ENCODE results near the gene LIF. TPM values are rescaled to one million over a fixed set of nuclear protein-coding genes. Genes with fewer than 3 reads are reported as not detected.
A peak's percentile ranks its signal among the peaks of the same experiment; 100 is the strongest.

LIF gene
- total and polyA plus RNA-seq, 2 experiments from 2014 or later = 1.4 to 1.9 TPM

GRCh38 chr22:30267382-30268302 is 21.1 kb upstream of the LIF start:
- Histone ChIP-seq H3K4me1 (ENCODE audit: insufficient read depth) (peaks cover 4% of the 10 kb centered on the region; the same call in 1 of the 2 replicates), H3K27ac (no peak overlapping the region), H3K9me3 (ENCODE audit: low read depth) (no peaks in the 10 kb centered on the region), H3F3A (ENCODE audit: insufficient read depth) (no peaks in the 10 kb centered on the region), H3K36me3 (ENCODE audit: low read depth) (no peaks in the 10 kb centered on the region), H3K9ac (no peak overlapping the region), H2AFZ (no peak overlapping the region), H4K20me1 (ENCODE audit: insufficient read depth) (no peaks in the 10 kb centered on the region), H3K4me3 (no peak overlapping the region), H3K79me2 (ENCODE audit: insufficient read depth) (no peaks in the 10 kb centered on the region), H3K27me3 (replicated peaks; ENCODE audit: insufficient read depth) (no peaks in the 10 kb centered on the region), H3K4me2 (ENCODE audit: unreplicated experiment) (no peak overlapping the region), H3K9me2 (ENCODE audit: insufficient read depth) (no peaks in the 10 kb centered on the region)
- in situ Hi-C loops (cut with MboI) = no loop called here
- 90% methylated on average over 9 to 14 of the region's 14 CpGs for WGBS, 2 experiments (ENCODE audit: low coverage in 1 of 2, low lambda C conversion rate in 2 of 2, missing lambda C conversion rate in 2 of 2)
- no peak for TF ChIP-seq EZH2phosphoT487 (IDR thresholded peaks at IDR 0.05; ENCODE audit: insufficient read depth, low read depth)
- TF ChIP-seq EZH2 (IDR thresholded peaks at IDR 0.05; ENCODE audit: insufficient read depth, poor library complexity, severe bottlenecking) = no peak
- no peak for DNase-seq

- Histone ChIP-seq H3K4me1 (ENCODE audit: insufficient read depth) (peaks cover 4% of the 10 kb centered on the region; the same call in 1 of the 2 replicates), H3K9ac (no peak within 1 kb of the TSS), H4K20me1 (ENCODE audit: insufficient read depth) (no peaks in the 10 kb centered on the region), H3K27ac (no peak within 1 kb of the TSS), H3F3A (ENCODE audit: insufficient read depth) (no peaks in the 10 kb centered on the region), H3K9me2 (ENCODE audit: insufficient read depth) (no peaks in the 10 kb centered on the region), H3K9me3 (ENCODE audit: low read depth) (no peaks in the 10 kb centered on the region), H3K4me2 (ENCODE audit: unreplicated experiment) (no peak within 1 kb of the TSS), H3K36me3 (ENCODE audit: low read depth) (no peaks in the 10 kb centered on the region), H3K79me2 (ENCODE audit: insufficient read depth) (no peaks in the 10 kb centered on the region), H3K4me3 (no peak within 1 kb of the TSS), H2AFZ (no peak within 1 kb of the TSS), H3K27me3 (replicated peaks; ENCODE audit: insufficient read depth) (no peaks in the 10 kb centered on the region)
- WGBS, 2 experiments (ENCODE audit: low coverage in 1 of 2, low lambda C conversion rate in 2 of 2, missing lambda C conversion rate in 2 of 2) = 73 to 82% methylated on average over 24 to 35 of the region's 35 CpGs
- no peak for TF ChIP-seq EZH2phosphoT487 (IDR thresholded peaks at IDR 0.05; ENCODE audit: insufficient read depth, low read depth)
- TF ChIP-seq EZH2 (IDR thresholded peaks at IDR 0.05; ENCODE audit: insufficient read depth, poor library complexity, severe bottlenecking) = no peak
- no peak for DNase-seq
- in situ Hi-C loops (cut with MboI) = no loop called here
These were observed 20.2 kb upstream of the LIF start, which contains the start of gene OSM for GRCh38 chr22:30266445-30267381. OSM (minus strand) TSS chr22:30266851; CDS start chr22:30266799, 52 bp downstream.

GRCh38 chr22:30265823-30266444 is 19.4 kb upstream of the LIF start:
- WGBS, 2 experiments (ENCODE audit: low coverage in 1 of 2, low lambda C conversion rate in 2 of 2, missing lambda C conversion rate in 2 of 2) = 79 to 81% methylated on average over 23 to 24 of the region's 24 CpGs

More at GRCh38 chr22:30265823-30266444, 19.4 kb upstream of the LIF start:
- Histone ChIP-seq H3K4me3 (no peak overlapping the region), H3K9me3 (ENCODE audit: low read depth) (no peaks in the 10 kb centered on the region), H3K36me3 (ENCODE audit: low read depth) (no peaks in the 10 kb centered on the region), H3K27me3 (replicated peaks; ENCODE audit: insufficient read depth) (no peaks in the 10 kb centered on the region), H3K9ac (no peak overlapping the region), H2AFZ (no peak overlapping the region), H3F3A (ENCODE audit: insufficient read depth) (no peaks in the 10 kb centered on the region), H3K9me2 (ENCODE audit: insufficient read depth) (no peaks in the 10 kb centered on the region), H3K4me1 (ENCODE audit: insufficient read depth) (peaks cover 4% of the 10 kb centered on the region; the same call in 1 of the 2 replicates), H3K4me2 (ENCODE audit: unreplicated experiment) (no peak overlapping the region), H4K20me1 (ENCODE audit: insufficient read depth) (no peaks in the 10 kb centered on the region), H3K27ac (no peak overlapping the region), H3K79me2 (ENCODE audit: insufficient read depth) (no peaks in the 10 kb centered on the region)
- peak; percentile 46 for DNase-seq
- no peak for TF ChIP-seq EZH2 (IDR thresholded peaks at IDR 0.05; ENCODE audit: insufficient read depth, poor library complexity, severe bottlenecking)
- TF ChIP-seq EZH2phosphoT487 (IDR thresholded peaks at IDR 0.05; ENCODE audit: insufficient read depth, low read depth) = no peak
- in situ Hi-C loops (cut with MboI) = no loop called here

All from GM23248 (cell line).